Left lung (tissue), 10 donors: ENCODE measurements around the gene UPB1. TPM values are rescaled to one million over a fixed set of nuclear protein-coding genes. Genes with fewer than 3 reads are reported as not detected.
A peak's percentile ranks its signal among the peaks of the same experiment; 100 is the strongest.

Source experiments
- ATAC-seq: fragments of 200-7000 bp; cut with Tn5 transposase; one replicate; pipeline ENCODE4 v1.9.1; 2020; ENCODE audit warnings: moderate library complexity
- DNase-seq, 4 donors: peaks; one replicate each; pipeline ENCODE4 v3.0.0-alpha.2; 2013 to 2020
- H3K27ac ChIP-seq, 2 donors: fragments of 200-600 bp; sonication (generic) in 1 of 2; one replicate each; pipeline versions ENCODE4 v1.5.0 to v1.8.0; 2020 to 2021
- H3K27me3 ChIP-seq, 2 donors: fragments of 200-600 bp; sonication (generic) in 1 of 2; one replicate each; pipeline versions ENCODE4 v1.5.0 to v1.8.0; 2020 to 2021
- H3K36me3 ChIP-seq, 2 donors: fragments of 200-600 bp; sonication (generic) in 1 of 2; one replicate each; pipeline versions ENCODE4 v1.5.0 to v1.8.0; 2020 to 2021
- H3K4me1 ChIP-seq, 2 donors: fragments of 200-600 bp; one replicate each; pipeline ENCODE4 v1.8.0; 2021
- H3K4me3 ChIP-seq, 2 donors: fragments of 200-600 bp; sonication (generic) in 1 of 2; one replicate each; pipeline versions ENCODE4 v1.5.0 to v1.8.0; 2020 to 2021; ENCODE audit warnings: mild to moderate bottlenecking in 1 of 2
- H3K9me3 ChIP-seq, 2 donors: fragments of 200-600 bp; sonication (generic) in 1 of 2; one replicate each; pipeline versions ENCODE4 v1.5.0 to v1.8.0; 2020 to 2021
- CTCF ChIP-seq, 2 donors: fragments of 200-600 bp; sonication (generic) in 1 of 2; IDR thresholded peaks; one replicate each; pipeline versions ENCODE4 v1.5.0 to v1.8.0; 2021; ENCODE audit warnings: antibody characterized with exemption in 2 of 2
- intact Hi-C, 2 donors: fragments of 100-400 bp; cut with DNase I; formaldehyde crosslinking; loops; one replicate each; pipeline versions ENCODE4 v1.11.2 to v1.14.2; 2022
- polyA plus RNA-seq, 6 donors: library from polyadenylated mRNA; unstranded; fragments of 120-200 nt; gene quantifications; one replicate each; pipeline ENCODE4 v1.2.1, GENCODE V29; 2013; ENCODE audit not compliant: insufficient read length in 6 of 6
- total RNA-seq, 2 donors: library from RNA; stranded (reverse); fragmentation: NEBNext Ultra II Directional; extraction: Animal tissue kit (Norgen Biotek cat#: 25700); gene quantifications; one replicate each; pipeline ENCODE4 v1.2.1, GENCODE V29; 2021
- donor health status: DM: no; HTN: yes; CAD: no.
- donor health status: DM: no; HTN: no; CAD: no.

The UPB1 gene
- total and polyA plus RNA-seq, 8 donors, result 0.50 to 2.3 (median 1.8) TPM

- Histone ChIP-seq H3K27me3 (no peaks in the 10 kb centered on the region), H3K9me3 (no peaks in the 10 kb centered on the region), H3K27ac (peak overlapping the region in 1 of 2 donors; percentile 80), H3K36me3 (no peaks in the 10 kb centered on the region), H3K4me1 (peaks cover 7 to 68% of the 10 kb centered on the region in 2 donors), H3K4me3 (no peak overlapping the region)
- TF ChIP-seq CTCF (IDR thresholded peaks at IDR 0.05), result no peak
- no peak for ATAC-seq
- intact Hi-C loops, result loop anchor here in 1 of 2 donors (10.0 kb wide), 2 partner anchors 80 to 180 kb away; partner anchors contain the start of gene ADORA2A
- no peak for DNase-seq
Measured at GRCh38 chr22:24504956-24505736, 10.0 kb downstream of the UPB1 start.

- ATAC-seq, result peak; percentile 81
- intact Hi-C loops, result loop anchor here in 1 of 2 donors (10.0 kb wide), 2 partner anchors 82 to 182 kb away; partner anchors contain the start of gene ADORA2A
- Histone ChIP-seq H3K36me3 (no peaks in the 10 kb centered on the region), H3K27ac (peak overlapping the region; percentile 67 to 80), H3K4me1 (peaks cover 21 to 86% of the 10 kb centered on the region in 2 donors), H3K9me3 (no peaks in the 10 kb centered on the region), H3K4me3 (no peak overlapping the region), H3K27me3 (no peaks in the 10 kb centered on the region)
- TF ChIP-seq CTCF (IDR thresholded peaks at IDR 0.05), result no peak
- DNase-seq, result peak in 1 of 4 donors; percentile 55
Measured at GRCh38 chr22:24506802-24507438, 11.8 kb downstream of the UPB1 start.

GRCh38 chr22:24507716-24508115 is 12.6 kb downstream of the UPB1 start:
- DNase-seq, result no peak
- Histone ChIP-seq H3K4me3 (no peak overlapping the region), H3K27me3 (no peaks in the 10 kb centered on the region), H3K36me3 (no peaks in the 10 kb centered on the region), H3K9me3 (no peaks in the 10 kb centered on the region), H3K4me1 (peaks cover 24 to 87% of the 10 kb centered on the region in 2 donors), H3K27ac (peak overlapping the region; percentile 67 to 80)
- ATAC-seq, result no peak
- TF ChIP-seq CTCF (IDR thresholded peaks at IDR 0.05), result no peak
- intact Hi-C loops, result loop anchor here in 1 of 2 donors (10.0 kb wide), 2 partner anchors 83 to 183 kb away; partner anchors contain the start of gene ADORA2A

- Histone ChIP-seq H3K9me3 (no peaks in the 10 kb centered on the region), H3K27ac (peak overlapping the region; percentile 26 to 81), H3K4me1 (peaks cover 24 to 72% of the 10 kb centered on the region in 2 donors), H3K36me3 (no peaks in the 10 kb centered on the region), H3K27me3 (no peaks in the 10 kb centered on the region), H3K4me3 (no peak overlapping the region)
- no peak for TF ChIP-seq CTCF (IDR thresholded peaks at IDR 0.05)
- DNase-seq (no peak), ATAC-seq (peak; percentile 59)
- intact Hi-C loops, result no loop called here
Measured at GRCh38 chr22:24510637-24511625, 15.8 kb downstream of the UPB1 start.
